Esophagus muscularis mucosa (tissue), 4 donors: ENCODE data around the gene ZNF69. TPM values are rescaled to one million over a fixed set of nuclear protein-coding genes. Genes with fewer than 3 reads are reported as not detected.
"Not testable (repeated sequence)": the region's sequence is repeated elsewhere in the genome, so short reads cannot be mapped to it uniquely, and the experiment has no call there.

Source experiments
- DNase-seq: peaks from one replicate; pipeline ENCODE4 v3.0.0-alpha.2; 2017; ENCODE audit errors: extremely low spot score
- H3K27ac ChIP-seq, 4 donors: fragments of 200-600 bp; sonication (generic); replicated peaks in 1 of 4; 1 replicate in 3 of 4; 2 replicates in 1 of 4; pipeline ENCODE4 v1.5.1; 2016 to 2019; ENCODE audit warnings: mild to moderate bottlenecking in 1 of 4
- H3K27me3 ChIP-seq, 4 donors: fragments of 200-600 bp; sonication (generic); one replicate each; pipeline versions ENCODE4 v1.5.1 to v1.6.0; 2016 to 2019
- H3K36me3 ChIP-seq, 4 donors: fragments of 200-600 bp; sonication (generic); one replicate each; pipeline ENCODE4 v1.5.1; 2016 to 2019
- H3K4me1 ChIP-seq, 4 donors: fragments of 200-600 bp; sonication (generic); one replicate each; pipeline ENCODE4 v1.5.1; 2016 to 2019
- H3K4me3 ChIP-seq, 4 donors: fragments of 200-600 bp; sonication (generic); 1 replicate in 2 of 4; 2 replicates in 2 of 4; pipeline ENCODE4 v1.5.1; 2016 to 2019; ENCODE audit warnings: mild to moderate bottlenecking in 4 of 4, moderate library complexity in 1 of 4
- H3K9me3 ChIP-seq, 4 donors: fragments of 200-600 bp; sonication (generic); 1 replicate in 3 of 4; 2 replicates in 1 of 4; pipeline ENCODE4 v1.5.1; 2016 to 2019
- CTCF ChIP-seq, 3 experiments: fragments of 200-600 bp in 2 of 3; fragments of 450-650 bp in 1 of 3; sonication (generic) in 2 of 3; IDR thresholded peaks; one replicate each; pipeline ENCODE4 v1.5.1; 2017 to 2019; ENCODE audit warnings: antibody characterized with exemption in 3 of 3, mild to moderate bottlenecking in 2 of 3, moderate library complexity in 1 of 3
- EP300 ChIP-seq: sonication (generic); formaldehyde crosslinking; IDR thresholded peaks from one replicate; pipeline ENCODE4 v1.6.1; 2017; ENCODE audit warnings: antibody characterized with exemption
- POLR2A ChIP-seq: fragments of 450-650 bp; IDR thresholded peaks from one replicate; pipeline ENCODE4 v1.6.1; 2017; ENCODE audit warnings: antibody characterized with exemption, moderate library complexity, mild to moderate bottlenecking, low read depth
- POLR2AphosphoS5 ChIP-seq, 2 donors: sonication (generic); formaldehyde crosslinking; IDR thresholded peaks; one replicate each; pipeline ENCODE4 v1.6.1; 2017; ENCODE audit warnings: antibody characterized with exemption in 2 of 2
- WGBS: methylation state at CpG from one replicate; pipeline ENCODE4 v1.1.5; 2018; 5-methylcytosine and 5-hydroxymethylcytosine counted together
- intact Hi-C: fragments of 100-400 bp; cut with DNase I; formaldehyde crosslinking; loops from one replicate; pipeline ENCODE4 v1.15.1; 2023
- total RNA-seq, 4 donors: library from RNA; depleted of rRNA; stranded (reverse); fragments of >200 nt; gene quantifications; one replicate each; pipeline versions ENCODE4 v1.1.0 to v1.2.1, GENCODE V29; 2016

ZNF69 gene
- total RNA-seq, 4 donors from 2014 or later, result 3.8 to 8.2 (median 6.9) TPM

- no peak for TF ChIP-seq CTCF (IDR thresholded peaks at IDR 0.05)
- TF ChIP-seq EP300, result no peak
- no peak for TF ChIP-seq POLR2A
- TF ChIP-seq POLR2AphosphoS5 (IDR thresholded peaks at IDR 0.05), result no peak
- peaks cover 8 to 64% (median 44%) of the 10 kb centered on the region in 4 donors for H3K9me3 ChIP-seq
- no peak overlapping the region for H3K27ac ChIP-seq
- peaks cover 27 to 45% (median 33%) of the 10 kb centered on the region in 4 donors for H3K36me3 ChIP-seq
- intact Hi-C loops, result no loop called here
- H3K4me1 ChIP-seq, result no peaks in the 10 kb centered on the region
- H3K4me3 ChIP-seq, result no peak overlapping the region
- 92% methylated on average over 8 of the region's 8 CpGs for WGBS
- no peak for DNase-seq
- H3K27me3 ChIP-seq, result no peaks in the 10 kb centered on the region
Measured at GRCh38 chr19:11868188-11868587, 19.4 kb upstream of the ZNF69 start.

- no peak for TF ChIP-seq EP300
- no peak for TF ChIP-seq CTCF (IDR thresholded peaks at IDR 0.05)
- TF ChIP-seq POLR2A, result no peak
- no peak for TF ChIP-seq POLR2AphosphoS5 (IDR thresholded peaks at IDR 0.05)
- Histone ChIP-seq H3K36me3 (peaks cover 13 to 17% (median 15%) of the 10 kb centered on the region in 4 donors), H3K4me1 (no peaks in the 10 kb centered on the region), H3K27me3 (no peaks in the 10 kb centered on the region), H3K27ac (no peak overlapping the region), H3K9me3 (peaks cover 7 to 36% (median 26%) of the 10 kb centered on the region in 4 donors), H3K4me3 (no peak overlapping the region)
- no peak for DNase-seq
- intact Hi-C loops, result no loop called here
- WGBS, result 94% methylated on average over 9 of the region's 9 CpGs
Measured at GRCh38 chr19:11872624-11873023, 15.0 kb upstream of the ZNF69 start.

- no peak overlapping the region for H3K27ac ChIP-seq
- no peak for DNase-seq
- H3K27me3 ChIP-seq, result no peaks in the 10 kb centered on the region
- WGBS, result 74% methylated on average over 1 of the region's 1 CpG
- peaks cover 2 to 6% (median 4%) of the 10 kb centered on the region in 4 donors for H3K36me3 ChIP-seq
- H3K4me1 ChIP-seq, result no peaks in the 10 kb centered on the region
- intact Hi-C loops, result no loop called here
- no peak overlapping the region for H3K4me3 ChIP-seq
- H3K9me3 ChIP-seq, result peaks cover 0 to 25% (median 15%) of the 10 kb centered on the region in 4 donors
- TF ChIP-seq CTCF (IDR thresholded peaks at IDR 0.05), result no peak
- TF ChIP-seq EP300, result no peak
- no peak for TF ChIP-seq POLR2A
- no peak for TF ChIP-seq POLR2AphosphoS5 (IDR thresholded peaks at IDR 0.05)
Measured at GRCh38 chr19:11873762-11874161, 13.8 kb upstream of the ZNF69 start.

- H3K36me3 ChIP-seq, H3K9me3 ChIP-seq, H3K4me3 ChIP-seq, H3K27me3 ChIP-seq, H3K27ac ChIP-seq, H3K4me1 ChIP-seq, DNase-seq: not testable (repeated sequence)
- 69% methylated on average over 11 of the region's 16 CpGs for WGBS
- intact Hi-C loops, result loop anchor here (2.0 to 5.0 kb wide), 3 partner anchors 83 to 263 kb away; partner anchors contain the start of gene ZNF20
- TF ChIP-seq CTCF (IDR thresholded peaks at IDR 0.05), result peak; percentile 14 to 38 (median 30)
Measured at GRCh38 chr19:11879687-11880266, 7.8 kb upstream of the ZNF69 start.

GRCh38 chr19:11880598-11880997 lies 7.0 kb upstream of the ZNF69 start:
- no peak overlapping the region for H3K27ac ChIP-seq
- no peak for DNase-seq
- no peaks in the 10 kb centered on the region for H3K36me3 ChIP-seq
- no peaks in the 10 kb centered on the region for H3K27me3 ChIP-seq
- no peaks in the 10 kb centered on the region for H3K9me3 ChIP-seq
- H3K4me1 ChIP-seq, result peaks cover 0 to 7% (median 2%) of the 10 kb centered on the region in 4 donors
- no peak overlapping the region for H3K4me3 ChIP-seq
- intact Hi-C loops, result loop anchor here (2.0 to 5.0 kb wide), 3 partner anchors 84 to 262 kb away; partner anchors contain the start of gene ZNF20
- 93% methylated on average over 12 of the region's 12 CpGs for WGBS
- TF ChIP-seq EP300 (no peak), CTCF (IDR thresholded peaks at IDR 0.05) (no peak)
